GM19455 (cell line): ENCODE results near the gene CCL1.

Source experiments
- ATAC-seq: cut with Tn5 transposase; IDR thresholded peaks from one replicate; pipeline ENCODE4 v1.9.1; 2021; ENCODE audit not compliant: unreplicated experiment

Gene CCL1

GRCh38 chr17:34363183-34363661 is at the start of gene CCL1:
TSS of gene CCL1 (minus strand) at chr17:34363233. CDS start at chr17:34363161, 72 bp downstream.
- ATAC-seq: no peak

- ATAC-seq: no peak
These were observed 49.5 kb upstream of the CCL1 start for GRCh38 chr17:34412534-34412933.

- ATAC-seq: no peak
These were observed 48.8 kb upstream of the CCL1 start for GRCh38 chr17:34411646-34412421.

GRCh38 chr17:34409352-34409751 is 46.3 kb upstream of the CCL1 start:
- ATAC-seq: no peak

GRCh38 chr17:34408439-34408838 is 45.4 kb upstream of the CCL1 start:
- no peak for ATAC-seq

- ATAC-seq: no peak
These were observed 43.2 kb upstream of the CCL1 start for GRCh38 chr17:34406226-34406625.

- no peak for ATAC-seq
These were observed 40.0 kb upstream of the CCL1 start for GRCh38 chr17:34403006-34403405.

- no peak for ATAC-seq
These were observed 38.1 kb upstream of the CCL1 start for GRCh38 chr17:34401165-34401564.

GRCh38 chr17:34400301-34400931 is 37.4 kb upstream of the CCL1 start:
- no peak for ATAC-seq

GRCh38 chr17:34399725-34400124 is 36.7 kb upstream of the CCL1 start:
- no peak for ATAC-seq

- ATAC-seq: no peak
These were observed 36.0 kb upstream of the CCL1 start for GRCh38 chr17:34398990-34399389.

- ATAC-seq: no peak
These were observed 34.2 kb upstream of the CCL1 start for GRCh38 chr17:34397265-34397664.

- no peak for ATAC-seq
These were observed 30.4 kb upstream of the CCL1 start for GRCh38 chr17:34393401-34393800.

GRCh38 chr17:34391241-34391640 is 28.2 kb upstream of the CCL1 start:
- no peak for ATAC-seq

GRCh38 chr17:34390649-34391048 is 27.6 kb upstream of the CCL1 start:
- no peak for ATAC-seq

GRCh38 chr17:34389126-34389750 is 26.2 kb upstream of the CCL1 start:
- ATAC-seq: no peak

GRCh38 chr17:34387566-34387965 is 24.5 kb upstream of the CCL1 start:
- no peak for ATAC-seq

- ATAC-seq: no peak
These were observed 23.9 kb upstream of the CCL1 start for GRCh38 chr17:34386697-34387550.

- no peak for ATAC-seq
These were observed 23.3 kb upstream of the CCL1 start for GRCh38 chr17:34386343-34386696.

- no peak for ATAC-seq
These were observed 22.0 kb upstream of the CCL1 start for GRCh38 chr17:34384822-34385605.
